Upper lobe of right lung (tissue), 1 donor: Measurements from ENCODE around the gene NGFR. TPM values are rescaled to one million over a fixed set of nuclear protein-coding genes. Genes with fewer than 3 reads are reported as not detected.
A peak's percentile ranks its signal among the peaks of the same experiment; 100 is the strongest.

Experiments used
- ATAC-seq: fragments of 200-7000 bp; cut with Tn5 transposase; one replicate; pipeline ENCODE4 v1.9.1; 2020; ENCODE audit warnings: mild to moderate bottlenecking, moderate library complexity
- DNase-seq: peaks from one replicate; pipeline ENCODE4 v3.0.0-alpha.2; 2020
- H3K27ac ChIP-seq: fragments of 200-600 bp; one replicate; pipeline ENCODE4 v1.8.0; 2022
- H3K27me3 ChIP-seq: fragments of 200-600 bp; one replicate; pipeline ENCODE4 v1.8.0; 2022; ENCODE audit warnings: mild to moderate bottlenecking
- H3K36me3 ChIP-seq: fragments of 200-600 bp; one replicate; pipeline ENCODE4 v1.8.0; 2022
- H3K4me1 ChIP-seq: fragments of 200-600 bp; one replicate; pipeline ENCODE4 v1.8.0; 2022
- H3K4me3 ChIP-seq: fragments of 200-600 bp; one replicate; pipeline ENCODE4 v1.8.0; 2022; ENCODE audit warnings: mild to moderate bottlenecking
- H3K9me3 ChIP-seq: fragments of 200-600 bp; one replicate; pipeline ENCODE4 v1.8.0; 2022
- CTCF ChIP-seq: fragments of 200-600 bp; IDR thresholded peaks from one replicate; pipeline ENCODE4 v1.8.0; 2022; ENCODE audit warnings: antibody characterized with exemption
- intact Hi-C: fragments of 100-400 bp; cut with DNase I; formaldehyde crosslinking; loops from one replicate; pipeline ENCODE4 v1.11.0; 2022
- total RNA-seq: library from RNA; stranded (reverse); fragmentation: NEBNext Ultra II Directional; extraction: Animal tissue kit (Norgen Biotek cat#: 25700); gene quantifications from one replicate; pipeline ENCODE4 v1.2.1, GENCODE V29; 2021
- donor health status: DM: no; HTN: yes; CAD: no; lungs with severe emphysema.

The NGFR gene
- total RNA-seq, 1 donor from 2014 or later, result 0.78 TPM

DNA sequence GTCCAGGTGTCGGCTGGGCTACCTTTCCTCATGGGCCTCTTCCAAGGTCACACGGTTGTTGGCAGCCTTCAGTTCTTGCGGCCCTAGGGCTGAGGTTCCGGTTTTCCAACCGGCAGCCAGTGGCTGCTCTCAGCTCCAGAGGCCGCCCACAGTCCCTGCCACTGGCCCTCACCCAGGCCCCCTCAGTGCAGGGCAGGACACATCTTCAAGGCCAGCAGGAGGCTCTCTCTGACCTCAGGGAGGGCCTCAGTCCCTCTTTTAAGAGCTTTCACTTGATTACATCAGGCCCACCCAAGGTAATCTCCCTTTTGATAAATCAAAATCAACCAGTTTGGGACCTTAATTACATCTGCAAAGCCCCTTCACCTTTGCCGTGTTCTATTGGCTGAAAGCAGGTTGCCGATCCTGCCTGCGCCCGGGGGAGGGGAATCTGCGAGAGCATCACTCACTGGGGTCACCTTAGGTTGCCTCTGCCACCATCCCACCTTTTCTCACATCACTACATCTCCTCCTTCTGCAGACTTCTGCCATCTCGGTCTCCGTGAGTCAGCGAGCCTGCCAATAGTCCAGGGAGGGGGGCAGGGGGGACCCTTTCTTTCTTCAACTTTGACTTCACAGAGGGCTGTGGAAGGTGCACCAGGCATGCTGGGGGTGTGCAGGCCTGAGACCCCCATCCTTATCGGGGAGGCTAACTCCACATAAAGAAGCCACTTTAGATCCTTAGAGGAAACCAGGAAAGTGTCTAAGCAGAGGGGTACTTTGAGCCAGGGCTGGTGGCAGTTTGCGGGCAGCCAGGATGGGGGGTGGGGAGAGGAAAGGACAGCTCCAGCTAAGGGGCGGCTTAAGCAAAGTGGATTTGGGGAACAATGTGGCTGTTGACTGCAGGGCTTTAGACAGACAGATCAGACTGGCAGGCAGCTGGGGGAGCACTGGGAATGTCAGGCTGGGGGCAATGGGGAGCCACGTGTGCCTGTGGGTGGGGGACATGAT is 51.7 kb downstream of the NGFR start:
- no peaks in the 10 kb centered on the region for H3K9me3 ChIP-seq
- H3K27me3 ChIP-seq, result peaks cover 4% of the 10 kb centered on the region
- H3K27ac ChIP-seq, result no peak overlapping the region
- H3K4me1 ChIP-seq, result no peaks in the 10 kb centered on the region
- TF ChIP-seq CTCF, result no peak
- no peak overlapping the region for H3K4me3 ChIP-seq
- ATAC-seq (no peak), DNase-seq (no peak)
- intact Hi-C loops, result loop anchor here (10.0 kb wide), 1 partner anchor 52 kb away; the partner anchor contains the start of gene NGFR
- no peaks in the 10 kb centered on the region for H3K36me3 ChIP-seq

GRCh38 chr17:49547566-49547965 is 52.5 kb downstream of the NGFR start:
- Histone ChIP-seq H3K36me3 (no peaks in the 10 kb centered on the region), H3K9me3 (no peaks in the 10 kb centered on the region), H3K27me3 (peaks cover 4% of the 10 kb centered on the region), H3K27ac (no peak overlapping the region), H3K4me1 (no peaks in the 10 kb centered on the region), H3K4me3 (no peak overlapping the region)
- no peak for DNase-seq
- intact Hi-C loops, result loop anchor here (10.0 kb wide), 1 partner anchor 53 kb away; the partner anchor contains the start of gene NGFR
- no peak for ATAC-seq
- TF ChIP-seq CTCF, result no peak

- Histone ChIP-seq H3K27me3 (peaks cover 4% of the 10 kb centered on the region), H3K27ac (no peak overlapping the region), H3K4me1 (no peaks in the 10 kb centered on the region), H3K36me3 (no peaks in the 10 kb centered on the region), H3K4me3 (no peak overlapping the region), H3K9me3 (no peaks in the 10 kb centered on the region)
- no peak for TF ChIP-seq CTCF
- no peak for DNase-seq
- intact Hi-C loops, result loop anchor here (10.0 kb wide), 1 partner anchor 53 kb away; the partner anchor contains the start of gene NGFR
- ATAC-seq, result no peak
Observed at GRCh38 chr17:49548051-49548505, 53.0 kb downstream of the NGFR start.

DNA sequence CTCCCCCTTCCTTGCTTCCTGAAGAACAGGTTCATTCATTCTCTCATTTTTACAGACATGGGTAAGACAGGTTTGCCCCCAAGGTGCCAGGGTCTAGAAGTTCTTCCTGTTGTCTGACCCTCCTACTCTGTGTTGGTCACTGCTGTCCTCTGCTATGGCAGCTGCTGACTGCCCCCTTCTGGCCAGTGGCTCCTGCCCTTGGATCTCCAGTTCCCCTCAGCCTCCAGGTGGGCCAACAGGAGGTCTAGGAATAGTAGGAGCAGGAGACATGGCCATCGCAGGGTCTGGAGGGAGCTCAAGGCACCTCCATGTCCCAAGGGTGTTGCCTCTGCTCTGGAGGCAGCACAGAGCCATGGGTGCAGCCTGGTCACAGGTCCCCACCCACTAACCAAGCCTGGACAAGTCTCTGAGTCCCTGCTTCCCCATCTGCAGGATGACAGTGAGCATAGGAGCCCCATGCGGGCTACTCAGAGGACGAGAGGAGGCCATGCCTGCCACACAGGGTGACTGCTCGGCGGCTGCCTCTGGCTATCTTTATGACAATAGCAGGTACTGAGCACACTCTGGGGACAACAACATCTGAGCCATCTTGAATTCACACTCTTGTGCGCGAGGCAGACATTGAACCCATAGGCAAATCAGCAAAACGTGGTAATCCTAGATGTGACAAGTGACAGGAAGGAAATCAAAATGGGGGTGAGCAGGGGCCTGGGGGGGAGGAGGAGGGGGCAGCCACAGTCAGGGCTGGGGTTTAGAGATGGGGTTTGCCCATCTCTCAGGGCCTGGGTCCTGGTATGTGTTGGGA is 53.6 kb downstream of the NGFR start:
- DNase-seq (peak; percentile 69), ATAC-seq (peak; percentile 56)
- Histone ChIP-seq H3K4me1 (no peaks in the 10 kb centered on the region), H3K4me3 (no peak overlapping the region), H3K27ac (no peak overlapping the region), H3K9me3 (no peaks in the 10 kb centered on the region), H3K27me3 (peaks cover 4% of the 10 kb centered on the region), H3K36me3 (no peaks in the 10 kb centered on the region)
- intact Hi-C loops, result loop anchor here (10.0 kb wide), 1 partner anchor 54 kb away; the partner anchor contains the start of gene NGFR
- peak; percentile 53 for TF ChIP-seq CTCF

DNA sequence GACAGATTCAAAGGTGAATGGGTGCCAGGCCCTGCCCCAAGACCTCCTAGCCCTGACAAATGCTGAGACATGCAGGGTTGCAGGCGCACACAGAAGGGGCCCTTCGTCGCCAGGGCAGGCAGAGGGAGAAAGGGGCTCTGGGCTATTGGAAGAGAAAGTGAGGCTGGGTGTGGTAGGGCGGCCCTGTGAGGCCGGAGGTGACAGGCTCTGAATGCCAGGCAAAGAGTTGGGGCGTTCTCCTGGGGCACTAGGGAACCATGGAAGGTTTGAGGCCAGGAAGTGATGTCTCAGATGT is 54.2 kb downstream of the NGFR start:
- no peak overlapping the region for H3K4me3 ChIP-seq
- intact Hi-C loops, result loop anchor here (10.0 kb wide), 1 partner anchor 54 kb away; the partner anchor contains the start of gene NGFR
- peaks cover 4% of the 10 kb centered on the region for H3K27me3 ChIP-seq
- no peaks in the 10 kb centered on the region for H3K36me3 ChIP-seq
- ATAC-seq (no peak), DNase-seq (no peak)
- TF ChIP-seq CTCF, result no peak
- no peaks in the 10 kb centered on the region for H3K9me3 ChIP-seq
- no peak overlapping the region for H3K27ac ChIP-seq
- H3K4me1 ChIP-seq, result no peaks in the 10 kb centered on the region
